ENCODE results near the gene ZNF883.

DNA sequence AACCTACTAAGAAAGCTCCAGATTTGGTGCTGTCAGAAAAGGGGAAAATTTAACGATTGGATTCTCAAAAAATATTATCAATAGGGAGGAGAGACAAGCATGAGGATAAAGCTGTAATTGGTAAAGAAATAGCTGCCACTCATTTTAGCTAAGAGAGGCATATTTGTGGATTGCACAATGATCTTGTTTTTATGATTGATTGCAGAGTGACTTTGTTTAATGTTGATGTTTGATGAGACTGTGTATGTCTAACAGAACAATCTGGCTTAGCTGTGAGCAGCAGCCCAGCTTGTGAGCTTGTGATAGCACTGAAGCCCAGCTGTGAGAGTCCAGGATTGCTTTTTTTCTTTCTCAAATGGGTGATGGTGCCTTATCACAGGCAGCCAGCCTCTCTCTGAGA, 56.4 kb downstream of the ZNF883 start:
- TF ChIP-seq CTCF (IDR thresholded peaks at IDR 0.05) (no peak), POLR2A (IDR thresholded peaks at IDR 0.05) (no peak)

All from breast epithelium (tissue), 3 donors.